GM13976 (cell line): ENCODE results near the gene FZR1.

Source experiments
- DNase-seq: peaks from one replicate; pipeline ENCODE4 v3.0.0; 2012; ENCODE audit warnings: low spot score
- in situ Hi-C: fragments of 300-500 bp; cut with MboI; formaldehyde crosslinking; loops from one replicate; pipeline ENCODE4 v1.12.0; 2022; ENCODE audit warnings: low sequenced_read_pairs, mixed read lengths, inconsistent platforms; ENCODE audit not compliant: unreplicated experiment
- TF ChIP-seq, protein P1 (sequence below): IDR thresholded peaks from 2 replicates; pipeline ENCODE4 v1.5.1; 2012; ENCODE audit warnings: borderline replicate concordance, mild to moderate bottlenecking; ENCODE audit not compliant: insufficient read depth; ENCODE audit errors: extremely low read depth, missing control alignments, control extremely low read depth

Gene FZR1

GRCh38 chr19:3538258-3538929 is 32.3 kb downstream of the FZR1 start:
- TF ChIP-seq, protein P1, sequence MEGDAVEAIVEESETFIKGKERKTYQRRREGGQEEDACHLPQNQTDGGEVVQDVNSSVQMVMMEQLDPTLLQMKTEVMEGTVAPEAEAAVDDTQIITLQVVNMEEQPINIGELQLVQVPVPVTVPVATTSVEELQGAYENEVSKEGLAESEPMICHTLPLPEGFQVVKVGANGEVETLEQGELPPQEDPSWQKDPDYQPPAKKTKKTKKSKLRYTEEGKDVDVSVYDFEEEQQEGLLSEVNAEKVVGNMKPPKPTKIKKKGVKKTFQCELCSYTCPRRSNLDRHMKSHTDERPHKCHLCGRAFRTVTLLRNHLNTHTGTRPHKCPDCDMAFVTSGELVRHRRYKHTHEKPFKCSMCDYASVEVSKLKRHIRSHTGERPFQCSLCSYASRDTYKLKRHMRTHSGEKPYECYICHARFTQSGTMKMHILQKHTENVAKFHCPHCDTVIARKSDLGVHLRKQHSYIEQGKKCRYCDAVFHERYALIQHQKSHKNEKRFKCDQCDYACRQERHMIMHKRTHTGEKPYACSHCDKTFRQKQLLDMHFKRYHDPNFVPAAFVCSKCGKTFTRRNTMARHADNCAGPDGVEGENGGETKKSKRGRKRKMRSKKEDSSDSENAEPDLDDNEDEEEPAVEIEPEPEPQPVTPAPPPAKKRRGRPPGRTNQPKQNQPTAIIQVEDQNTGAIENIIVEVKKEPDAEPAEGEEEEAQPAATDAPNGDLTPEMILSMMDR = no peak
- in situ Hi-C loops = no loop called here
- DNase-seq = no peak

DNA sequence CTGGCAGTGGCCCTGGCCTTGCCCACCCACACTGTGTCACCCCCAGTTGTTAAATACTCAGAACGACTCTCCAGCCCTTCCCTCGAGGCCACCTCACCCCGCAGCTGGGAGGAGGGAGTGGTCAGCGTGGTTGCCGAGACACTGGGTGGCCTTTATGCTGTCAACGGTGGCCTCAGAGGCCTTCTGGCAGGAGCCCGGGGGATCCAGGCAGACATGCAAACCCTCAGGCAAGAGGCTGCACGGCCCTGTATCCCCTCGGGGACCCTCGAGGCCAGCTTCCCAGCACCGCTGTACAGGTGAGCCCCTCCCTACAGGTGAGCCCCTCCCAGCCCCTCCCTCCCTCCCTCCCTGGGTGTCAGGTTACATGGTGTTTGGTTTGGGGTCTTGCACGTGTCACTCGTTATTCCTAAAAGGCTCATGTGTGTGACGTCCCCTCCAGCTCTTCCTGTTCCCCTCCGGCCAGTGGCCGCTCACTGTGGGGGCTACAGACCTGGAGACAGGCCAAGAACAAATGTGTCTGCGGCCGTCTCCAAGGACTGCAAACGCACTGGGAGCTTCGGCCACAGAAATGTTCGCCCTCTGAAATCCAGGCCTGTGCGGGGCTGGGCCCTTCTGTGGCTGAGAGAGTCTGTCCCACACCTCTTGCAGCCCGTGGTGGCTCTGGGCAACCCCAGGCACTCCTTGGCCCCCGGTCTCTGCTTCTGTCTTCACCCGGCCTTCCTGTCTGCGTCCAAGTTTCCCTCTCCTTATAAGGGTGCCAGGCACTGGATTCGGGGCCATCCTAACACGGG is 33.0 kb downstream of the FZR1 start, which contains the start of gene TEKTIP1:
Gene TEKTIP1, plus strand, starts transcription at position 210 of the 791 bp plus-strand sequence. Its CDS starts 4 bp downstream, at position 214.
- TF ChIP-seq, protein P1 = no peak
- in situ Hi-C loops = no loop called here
- DNase-seq = no peak

- in situ Hi-C loops = no loop called here
- TF ChIP-seq, protein P1 = no peak
- DNase-seq = no peak
Observed at GRCh38 chr19:3539756-3540118, 33.6 kb downstream of the FZR1 start.

DNA sequence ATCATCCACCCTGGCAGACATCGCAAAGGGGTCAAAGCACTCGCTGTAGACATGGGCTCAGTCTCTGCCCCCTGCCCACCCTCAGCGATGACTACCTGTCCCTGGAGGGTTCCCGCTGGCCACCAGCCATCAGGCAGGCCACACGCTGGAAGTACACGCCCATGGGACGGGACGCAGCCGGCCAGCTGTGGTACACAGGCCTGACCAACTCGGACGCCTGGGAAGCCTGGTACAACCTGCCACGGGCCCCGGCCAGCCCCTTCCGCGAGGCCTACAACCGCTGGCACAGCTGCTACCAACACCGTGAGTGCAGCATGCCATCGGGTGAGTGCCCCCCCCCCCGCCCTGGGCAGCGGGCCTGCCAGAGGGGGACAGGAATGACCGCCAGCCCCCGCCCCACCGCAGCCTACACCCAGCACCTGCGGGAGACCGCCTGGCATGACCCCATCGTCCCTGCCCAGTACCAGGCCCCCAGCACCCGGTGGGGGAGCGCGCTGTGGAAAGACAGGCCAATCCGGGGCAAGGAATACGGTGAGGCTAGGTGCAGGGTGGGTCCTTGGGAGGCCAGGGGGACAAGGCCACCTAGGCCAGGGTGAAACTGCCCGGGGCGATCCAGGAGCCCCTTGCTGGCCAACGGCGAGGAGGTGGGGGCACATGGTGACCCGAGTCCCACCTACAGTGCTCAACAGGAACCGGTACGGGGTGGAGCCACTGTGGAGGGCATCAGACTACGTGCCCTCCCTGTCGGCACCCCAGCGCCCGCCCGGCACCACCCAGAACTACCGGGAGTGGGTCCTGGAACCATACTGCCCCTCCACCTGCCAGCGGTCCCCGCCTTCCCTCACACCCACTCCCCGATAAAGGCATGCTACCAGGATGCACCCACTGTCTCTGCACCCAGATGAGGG is 37.3 kb downstream of the FZR1 start:
- no peak for DNase-seq
- TF ChIP-seq, protein P1 = no peak
- in situ Hi-C loops = no loop called here

DNA sequence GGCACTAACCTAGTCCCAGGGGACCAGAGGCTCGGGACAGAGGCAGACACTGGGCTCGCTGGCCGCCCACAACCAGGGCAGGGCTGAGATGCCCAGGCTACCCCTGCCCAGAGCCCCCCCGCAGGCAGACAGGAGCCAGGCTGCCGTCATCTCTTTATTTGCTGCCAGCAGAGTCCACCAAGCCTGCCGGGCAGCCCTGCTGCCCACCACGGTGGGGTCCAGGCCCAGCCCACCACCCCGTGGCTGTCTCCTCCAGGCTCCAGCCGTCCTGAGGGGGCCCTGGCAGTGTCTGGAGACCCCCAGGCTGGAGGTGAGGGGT is 37.9 kb downstream of the FZR1 start:
- in situ Hi-C loops = no loop called here

More for the DNA sequence above, 37.9 kb downstream of the FZR1 start:
- TF ChIP-seq, protein P1 = no peak
- no peak for DNase-seq
